ACHN (cell line): ENCODE measurements around the gene REP15.
"Not testable (repeated sequence)": the region's sequence is repeated elsewhere in the genome, so short reads cannot be mapped to it uniquely, and the experiment has no call there.

Source experiments
- DNase-seq: peaks from one replicate; pipeline ENCODE4 v3.0.0-alpha.2; 2015
- in situ Hi-C: cut with HindIII; loops from 2 replicates; pipeline ENCODE4 v1.10.0; 2017; ENCODE audit warnings: low sequenced_read_pairs, low pct_ligation_motif_present, low pct_unique_long_range_greater_than_20kb

The REP15 gene

DNA sequence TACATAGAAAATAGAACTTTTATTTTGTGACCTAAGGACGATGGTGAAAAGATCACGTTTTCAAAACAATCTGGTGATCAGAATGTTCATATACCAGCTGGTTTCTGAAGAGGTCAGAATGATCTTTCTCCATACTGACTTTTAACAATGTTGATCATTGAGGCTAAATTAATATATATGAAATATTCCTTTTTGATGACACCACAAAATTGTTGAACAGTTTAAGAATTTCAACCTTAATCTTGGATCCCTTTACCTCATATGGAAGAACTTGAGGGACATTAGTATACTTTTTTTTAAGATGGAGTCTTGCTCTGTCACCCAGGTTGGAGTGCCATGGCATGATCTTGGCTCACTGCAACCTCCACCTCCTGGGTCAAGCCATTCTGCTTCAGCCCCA, 2.8 kb upstream of the REP15 start:
- in situ Hi-C loops: no loop called here
- no peak for DNase-seq

DNA sequence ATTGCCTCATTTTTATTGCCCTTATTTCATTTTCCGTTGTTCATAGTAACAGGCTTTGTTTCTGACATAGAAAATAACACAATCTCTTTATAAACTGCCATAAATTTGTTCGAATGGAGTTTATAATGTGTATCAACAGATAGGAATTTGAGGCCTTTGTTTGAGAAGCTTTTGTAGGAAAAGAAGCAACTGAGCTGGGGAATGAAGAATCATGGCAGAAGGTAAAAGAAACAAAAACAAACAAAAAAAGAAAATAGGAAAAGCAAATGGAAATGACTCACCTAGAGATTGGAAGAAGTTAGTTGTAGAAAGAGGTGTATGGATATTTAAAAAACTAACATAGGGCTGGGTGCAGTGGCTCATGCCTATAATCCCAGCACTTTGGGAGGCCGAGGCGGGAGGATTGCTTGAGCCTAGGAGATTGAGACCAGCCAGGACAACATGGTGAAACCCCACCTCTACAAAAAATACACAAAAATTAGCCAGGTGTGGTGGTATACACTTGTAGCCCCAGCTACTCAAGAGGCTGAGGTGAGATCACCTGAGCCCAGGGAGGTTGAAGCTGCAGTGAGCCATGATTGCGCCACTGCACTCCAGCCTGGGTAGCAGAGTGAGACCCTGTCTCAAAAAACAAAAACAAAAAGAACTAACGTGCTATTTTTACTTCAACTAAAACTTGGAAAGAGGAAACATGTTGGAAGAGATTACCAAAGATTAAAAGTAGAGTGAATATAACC, 523 bp upstream of the REP15 start:
- in situ Hi-C loops: no loop called here
- no peak for DNase-seq

DNA sequence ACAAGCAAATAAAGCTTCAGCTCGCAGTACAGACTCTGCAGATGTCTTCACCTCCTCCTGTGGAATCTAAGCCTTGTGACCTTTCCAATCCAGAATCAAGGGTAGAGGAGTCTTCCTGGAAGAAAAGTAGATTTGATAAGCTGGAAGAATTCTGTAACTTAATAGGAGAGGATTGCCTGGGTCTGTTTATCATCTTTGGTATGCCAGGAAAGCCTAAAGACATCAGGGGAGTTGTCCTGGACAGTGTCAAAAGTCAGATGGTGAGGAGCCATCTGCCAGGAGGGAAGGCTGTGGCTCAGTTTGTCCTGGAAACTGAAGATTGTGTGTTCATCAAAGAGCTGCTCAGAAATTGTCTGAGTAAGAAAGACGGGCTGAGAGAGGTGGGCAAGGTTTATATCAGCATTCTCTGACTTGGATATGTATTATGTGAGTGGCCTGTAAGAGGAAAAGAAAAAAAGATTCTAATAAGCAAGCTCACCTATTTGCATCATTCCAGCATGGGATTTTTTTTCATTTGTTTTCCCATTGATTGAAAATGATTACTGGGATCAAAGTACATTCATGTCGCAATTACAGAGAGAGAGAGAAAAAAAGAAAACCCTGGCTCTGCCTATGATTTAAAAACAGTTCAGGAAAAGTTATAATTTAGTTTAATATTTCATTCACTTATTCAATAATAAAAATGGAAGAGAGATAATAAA, 767 bp downstream of the REP15 start:
- in situ Hi-C loops: no loop called here
- no peak for DNase-seq

DNA sequence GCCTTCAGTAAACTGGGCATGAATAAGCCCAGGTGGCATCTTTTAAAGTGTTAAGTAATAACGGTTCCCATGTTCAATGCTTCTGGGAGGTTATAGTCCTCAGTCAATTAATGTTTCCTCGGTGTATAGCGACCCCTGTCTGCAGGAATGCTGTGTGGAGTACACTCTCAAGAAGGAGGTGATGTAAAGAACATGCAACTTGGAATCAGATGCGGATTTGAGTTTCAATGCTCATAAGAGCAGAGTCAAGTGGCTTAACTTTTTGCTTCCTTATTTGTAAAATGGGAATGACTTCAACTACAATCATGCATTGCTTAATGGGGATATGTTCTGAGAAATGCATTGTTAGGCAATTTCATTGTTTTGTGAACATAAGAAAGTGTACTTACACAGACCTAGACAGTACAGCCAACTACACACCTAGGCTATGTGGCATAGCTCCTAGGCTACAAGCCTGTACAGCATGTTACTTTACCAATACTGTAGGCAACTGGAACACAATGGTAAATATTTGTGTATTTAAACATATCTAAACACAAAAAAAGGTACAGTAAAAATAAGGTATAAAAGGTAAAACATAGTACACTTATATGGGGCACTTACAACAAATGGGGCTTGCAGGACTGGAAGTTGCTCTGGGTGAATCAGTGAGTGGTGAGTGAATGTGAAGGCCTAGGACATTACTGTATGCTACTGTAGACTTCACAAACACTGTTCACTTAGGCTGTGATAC, 7.6 kb downstream of the REP15 start:
- peak; percentile 94 for DNase-seq
- in situ Hi-C loops: no loop called here

DNA sequence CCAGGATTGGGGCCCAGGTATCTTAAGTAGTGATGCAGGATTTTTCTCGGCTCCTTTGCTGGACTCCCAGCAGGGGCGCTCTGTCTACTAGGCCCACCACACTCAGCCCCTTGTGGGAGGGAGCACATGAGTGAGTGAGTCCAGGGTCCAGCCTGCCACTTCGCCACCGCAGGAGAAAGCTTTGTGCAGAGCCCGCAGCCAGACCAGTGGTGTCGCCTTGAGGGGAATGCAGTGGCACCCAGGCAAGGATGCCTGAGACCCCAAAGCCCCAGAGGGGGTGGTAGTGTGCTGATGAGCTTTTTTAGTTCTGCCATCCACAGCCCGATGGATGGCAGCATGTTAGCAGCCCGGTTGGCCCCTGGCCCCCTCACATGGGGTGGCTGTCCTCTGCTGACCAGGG, 9.0 kb downstream of the REP15 start:
- no peak for DNase-seq
- in situ Hi-C loops: no loop called here

DNA sequence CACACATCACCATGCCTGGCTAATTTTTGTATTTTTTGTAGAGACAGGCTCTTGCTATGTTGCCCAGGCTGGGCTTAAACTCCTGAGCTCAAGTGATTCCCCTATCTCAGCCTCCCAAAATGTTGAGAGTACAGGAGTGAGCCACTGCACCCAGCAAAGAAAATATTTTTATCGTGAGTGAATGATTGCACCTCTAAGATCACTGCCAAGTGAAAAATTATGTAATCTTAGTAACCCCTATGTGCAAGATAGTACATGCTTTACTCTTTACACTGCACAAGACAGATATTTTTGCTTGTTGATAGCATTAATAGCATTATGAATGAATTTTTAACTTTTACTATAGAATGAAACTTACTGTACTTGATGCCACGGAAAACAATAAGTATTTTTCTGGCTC, 11.0 kb downstream of the REP15 start:
- in situ Hi-C loops: no loop called here
- no peak for DNase-seq

DNA sequence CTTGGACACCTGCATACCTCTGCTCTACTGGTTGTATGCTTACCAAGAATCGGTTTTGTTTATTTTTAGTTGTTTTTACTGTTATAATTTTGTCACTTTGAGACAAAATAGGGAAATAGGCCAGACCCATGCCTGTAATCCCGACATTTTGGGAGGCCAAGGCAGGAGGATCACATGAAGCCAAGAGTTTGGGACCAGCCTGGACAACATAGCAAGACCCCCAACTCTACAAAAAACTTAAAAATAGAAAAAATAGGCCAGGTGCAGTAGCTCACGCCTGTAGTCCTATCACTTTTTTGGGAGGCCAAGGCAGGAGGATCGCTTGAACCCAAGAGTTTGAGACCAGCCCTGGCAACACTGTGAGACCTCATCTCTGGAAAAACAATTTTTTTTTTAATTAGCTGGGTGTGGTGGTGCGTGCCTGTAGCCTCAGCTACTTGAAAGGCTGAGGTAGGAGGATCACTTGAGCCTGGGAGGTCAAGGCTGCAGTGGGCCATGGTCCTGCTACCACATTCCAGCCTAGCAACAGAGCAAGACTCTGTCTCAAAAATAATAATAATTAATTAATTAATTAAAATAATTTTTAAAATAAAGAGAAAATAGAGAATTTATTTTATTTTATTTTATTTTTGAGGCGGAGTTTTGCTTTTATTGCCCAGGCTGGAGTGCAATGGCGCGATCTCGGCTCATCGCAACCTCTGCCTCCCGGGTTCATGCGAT, 13.1 kb downstream of the REP15 start:
- in situ Hi-C loops: no loop called here

DNA sequence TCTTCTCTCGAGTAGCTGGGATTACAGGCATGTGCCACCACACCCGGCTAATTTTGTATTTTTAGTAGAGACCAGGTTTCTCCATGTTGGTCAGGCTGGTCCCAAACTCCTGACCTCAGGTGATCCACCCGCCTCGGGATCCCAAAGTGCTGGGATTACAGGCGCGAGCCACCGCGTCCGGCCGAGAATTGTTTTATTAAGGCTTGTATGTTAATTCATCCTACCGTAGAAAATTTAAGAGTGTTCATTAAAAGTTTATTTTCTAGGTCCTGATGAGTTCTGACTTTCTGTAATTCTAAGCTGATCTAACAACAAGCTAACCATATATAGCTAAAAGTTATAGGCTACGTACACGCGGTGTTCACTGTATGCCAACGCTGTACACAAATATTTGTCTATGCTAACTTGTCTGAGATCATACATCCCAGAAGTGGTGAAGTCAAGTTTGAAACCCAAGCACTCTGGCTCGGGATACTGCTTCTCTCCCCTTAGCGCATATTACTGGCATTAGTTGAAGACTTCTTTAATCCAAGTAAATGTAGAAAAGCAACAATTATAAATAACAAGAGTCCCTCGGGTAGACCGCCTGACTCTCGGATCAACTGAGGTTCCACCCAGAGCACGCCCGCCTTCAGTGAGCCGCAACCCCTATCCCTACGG, 13.8 kb downstream of the REP15 start:
- in situ Hi-C loops: no loop called here
- DNase-seq: peak; percentile 73

More for the DNA sequence above, 13.1 kb downstream of the REP15 start:
- DNase-seq: no peak

DNA sequence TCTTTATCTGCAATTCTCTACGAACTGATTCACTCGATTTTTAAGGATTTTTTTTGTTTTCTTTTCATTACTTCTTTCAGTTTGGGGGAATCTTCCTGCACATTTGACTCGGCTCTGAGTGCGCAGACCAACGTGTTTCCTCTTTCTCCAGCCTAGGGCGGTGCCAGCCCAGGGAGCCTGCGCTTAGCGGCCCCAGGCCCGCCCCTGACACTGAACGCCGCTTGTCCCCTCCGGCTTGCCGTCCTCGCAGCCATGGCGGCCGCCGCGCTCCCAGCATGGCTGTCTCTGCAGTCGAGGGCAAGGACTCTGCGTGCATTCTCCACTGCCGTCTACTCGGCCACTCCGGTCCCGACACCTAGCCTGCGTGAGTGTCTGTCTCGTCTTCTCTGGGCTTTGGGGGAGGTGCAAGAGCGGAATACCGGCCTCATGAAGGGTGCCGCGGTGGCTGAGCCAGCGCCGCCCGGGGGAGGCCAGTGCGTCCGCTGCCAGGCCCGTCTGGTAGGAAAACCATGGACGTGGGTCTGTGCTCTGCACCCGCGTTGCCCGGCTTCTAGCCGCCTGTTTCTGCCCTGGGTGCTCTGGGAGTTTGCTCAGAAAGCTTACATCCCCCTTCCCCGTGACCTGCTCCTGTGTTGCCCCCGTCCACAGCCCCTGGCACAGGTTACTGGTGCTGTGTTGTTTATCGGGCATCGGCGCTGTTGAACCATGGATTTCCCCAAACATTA, 14.5 kb downstream of the REP15 start, which contains the start of gene MRPS35:
Gene MRPS35 (plus strand): TSS at position 241 of the 725 bp plus-strand sequence. CDS start 12 bp downstream, at position 253.
- DNase-seq: peak; percentile 96
- in situ Hi-C loops: no loop called here

DNA sequence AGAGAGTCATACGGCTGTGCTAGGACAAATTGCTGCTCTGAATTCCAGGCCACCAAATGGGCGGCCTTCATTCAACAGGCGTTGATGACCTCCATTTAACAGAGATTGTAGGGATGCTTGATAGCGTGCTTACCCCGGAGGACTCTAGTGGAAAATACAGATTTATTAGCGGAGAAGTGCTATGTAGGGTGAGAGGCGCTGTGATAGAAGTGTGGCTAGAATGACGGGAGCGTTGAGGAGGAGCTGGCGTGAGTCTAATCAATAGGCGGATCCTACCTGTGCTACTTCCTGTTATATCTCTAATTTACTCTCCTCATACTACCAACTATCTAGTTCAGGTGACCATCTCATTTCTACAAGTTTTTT, 15.1 kb downstream of the REP15 start:
- in situ Hi-C loops: no loop called here
- DNase-seq: peak; percentile 37

DNA sequence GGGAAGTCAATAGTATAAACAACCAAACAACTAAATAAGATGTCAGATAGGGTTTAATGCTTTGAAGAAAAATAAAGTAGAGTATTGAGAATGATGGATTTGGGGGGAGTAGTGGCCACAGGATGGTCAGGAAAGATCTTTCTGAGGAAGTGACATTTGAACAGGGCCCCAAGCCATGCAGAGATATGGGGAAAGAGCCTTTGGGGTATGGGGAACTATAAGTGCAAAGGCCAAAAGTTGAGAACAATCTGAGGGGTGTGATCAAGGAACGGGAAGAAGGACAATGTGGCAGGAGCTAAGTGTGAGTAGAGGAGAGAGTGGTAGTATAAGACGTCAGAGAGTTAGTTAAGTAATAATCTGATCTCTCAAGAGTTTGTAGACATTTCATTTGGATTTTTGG, 15.7 kb downstream of the REP15 start:
- in situ Hi-C loops: no loop called here

DNA sequence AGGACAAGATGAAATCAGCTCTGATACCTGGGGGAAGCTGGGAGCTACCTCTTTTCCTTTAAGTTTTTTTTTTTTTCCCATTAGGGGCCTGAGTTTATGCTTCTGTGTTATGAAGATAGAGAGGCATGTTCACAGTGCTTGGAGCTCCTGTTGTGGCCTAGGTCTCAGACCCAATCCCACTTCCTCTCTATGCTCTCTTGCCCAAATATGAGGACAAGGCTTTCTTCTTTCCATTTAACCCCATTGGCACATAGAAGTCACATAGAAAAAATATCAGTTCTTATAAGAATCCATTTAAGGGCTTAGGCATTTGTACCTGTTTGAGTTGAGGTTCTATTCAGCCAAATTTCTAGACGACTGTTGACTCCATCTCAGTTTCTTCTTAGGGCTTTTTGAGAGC, 27.0 kb downstream of the REP15 start:
- in situ Hi-C loops: no loop called here
- no peak for DNase-seq

More for the DNA sequence above, 15.7 kb downstream of the REP15 start:
- DNase-seq: no peak

DNA sequence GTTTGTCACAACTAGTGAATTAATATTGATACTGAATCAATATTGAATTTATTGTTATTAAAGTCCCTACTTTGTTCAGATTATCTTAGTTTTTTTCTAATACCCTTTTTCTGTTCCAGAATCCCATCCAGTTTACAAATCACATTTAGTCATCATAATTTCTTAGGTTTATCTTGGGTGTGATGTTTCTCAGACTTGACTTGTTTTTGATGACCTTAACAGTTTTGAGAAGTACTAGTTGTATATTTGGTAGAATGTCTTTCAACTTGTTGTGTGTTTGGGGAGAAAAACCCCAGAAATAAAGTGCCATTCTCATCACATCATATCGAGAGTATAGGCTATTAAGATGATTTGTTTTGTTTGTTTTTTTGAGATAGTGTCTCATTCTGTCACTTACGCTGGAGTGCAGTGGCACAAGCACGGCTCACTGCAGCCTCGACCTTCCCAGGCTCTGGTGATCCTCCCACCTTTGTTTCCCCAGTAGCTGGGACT, 33.9 kb downstream of the REP15 start:
- in situ Hi-C loops: loop anchor here (25.0 kb wide), 1 partner anchor 207 kb away; no protein-coding TSS in a partner anchor
- no peak for DNase-seq

DNA sequence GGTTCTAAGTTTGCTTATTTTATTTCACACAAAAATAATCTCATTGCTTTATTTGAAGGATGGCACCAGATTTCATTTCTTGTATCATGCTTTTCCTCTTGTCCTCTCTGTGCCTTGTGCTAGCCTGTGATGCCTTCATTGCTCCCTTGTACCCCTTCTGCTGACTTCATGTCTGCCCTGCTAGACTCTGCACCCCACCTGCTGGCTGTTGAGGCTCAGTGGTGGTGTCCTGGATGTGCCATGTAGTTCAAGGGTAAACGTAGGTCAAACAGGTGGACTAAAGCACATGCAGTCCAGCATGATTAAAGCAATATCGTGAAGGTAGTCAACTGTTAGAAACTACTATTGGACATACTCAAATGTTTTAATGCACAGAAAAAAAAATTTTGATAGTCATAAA, 36.0 kb downstream of the REP15 start:
- in situ Hi-C loops: loop anchor here (25.0 kb wide), 1 partner anchor 205 kb away; no protein-coding TSS in a partner anchor
- peak; percentile 42 for DNase-seq

DNA sequence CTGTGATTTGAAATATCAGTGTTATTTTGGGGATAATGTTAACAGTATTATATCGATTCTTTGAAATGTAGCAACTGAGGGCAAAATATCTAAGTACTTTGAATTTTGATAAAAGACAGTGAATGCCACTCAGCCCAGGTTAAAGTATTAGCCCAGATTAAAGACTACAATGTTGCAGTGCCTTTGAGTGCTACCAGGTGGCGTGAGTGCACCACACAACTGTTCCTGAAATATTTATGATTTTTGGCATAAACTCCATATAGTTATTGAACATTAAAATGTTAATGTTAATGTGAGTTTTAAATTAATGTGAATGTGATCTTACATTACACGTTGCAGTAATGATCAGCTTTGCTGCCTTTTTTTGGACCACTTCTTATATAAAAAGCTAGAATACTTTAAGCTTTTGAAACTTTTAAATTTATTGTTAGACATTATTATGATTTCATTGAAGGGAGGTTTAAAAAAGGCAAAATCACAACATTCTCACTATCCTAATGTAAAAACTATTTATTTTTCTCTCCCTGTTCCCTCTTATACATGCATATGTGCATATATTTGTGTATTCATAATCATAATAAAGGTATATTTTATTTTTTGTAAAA, 36.9 kb downstream of the REP15 start:
- in situ Hi-C loops: loop anchor here (25.0 kb wide), 1 partner anchor 204 kb away; no protein-coding TSS in a partner anchor
- DNase-seq: peak; percentile 61

DNA sequence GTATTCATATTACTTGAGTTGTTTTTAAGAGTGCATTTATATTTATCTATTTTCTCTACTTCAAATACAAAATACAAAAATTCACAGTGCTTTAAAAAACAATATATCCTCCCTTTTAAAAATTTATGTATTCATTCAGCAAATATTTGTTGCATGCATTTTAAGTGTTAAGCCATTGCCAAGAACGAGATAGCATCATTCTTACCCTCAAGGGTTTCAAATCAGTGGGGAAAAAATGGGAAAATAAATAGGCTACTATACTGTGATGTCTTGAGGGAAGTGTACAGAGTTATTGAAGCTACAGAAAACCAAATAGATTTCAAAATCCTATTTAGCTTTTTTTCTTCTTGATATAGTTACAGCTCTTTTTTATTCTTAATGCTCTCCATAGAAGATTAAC, 37.5 kb downstream of the REP15 start:
- in situ Hi-C loops: loop anchor here (25.0 kb wide), 1 partner anchor 204 kb away; no protein-coding TSS in a partner anchor
- DNase-seq: no peak

DNA sequence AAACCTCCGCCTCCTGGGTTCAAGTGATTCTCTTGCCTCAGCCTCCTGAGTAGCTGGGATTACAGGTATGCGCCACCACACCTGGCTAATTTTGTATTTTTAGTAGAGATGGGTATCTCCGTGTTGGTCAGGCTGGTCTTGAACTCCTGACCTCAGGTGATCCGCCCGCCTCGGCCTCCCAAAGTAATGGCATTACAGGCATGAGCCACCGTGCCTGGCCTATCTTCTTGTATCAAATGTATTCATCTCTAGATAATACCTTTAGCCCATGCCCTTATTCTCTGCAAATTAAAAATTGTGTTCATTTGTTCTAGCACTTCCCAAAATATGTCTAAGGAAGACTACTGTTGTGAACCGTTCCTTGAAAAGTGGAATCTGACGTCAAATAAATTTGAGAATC, 38.1 kb downstream of the REP15 start:
- DNase-seq: not testable (repeated sequence)
- in situ Hi-C loops: loop anchor here (25.0 kb wide), 1 partner anchor 203 kb away; no protein-coding TSS in a partner anchor
